HG03575 (cell line): ENCODE results near the gene MINK1.
"Not testable (repeated sequence)": the region's sequence is repeated elsewhere in the genome, so short reads cannot be mapped to it uniquely, and the experiment has no call there.

ENCODE experiments used
- ATAC-seq: cut with Tn5 transposase; IDR thresholded peaks from one replicate; pipeline ENCODE4 v1.9.1; 2021; ENCODE audit not compliant: unreplicated experiment, insufficient number of reproducible peaks, low FRiP score; ENCODE audit errors: extremely low read depth

MINK1 gene

DNA sequence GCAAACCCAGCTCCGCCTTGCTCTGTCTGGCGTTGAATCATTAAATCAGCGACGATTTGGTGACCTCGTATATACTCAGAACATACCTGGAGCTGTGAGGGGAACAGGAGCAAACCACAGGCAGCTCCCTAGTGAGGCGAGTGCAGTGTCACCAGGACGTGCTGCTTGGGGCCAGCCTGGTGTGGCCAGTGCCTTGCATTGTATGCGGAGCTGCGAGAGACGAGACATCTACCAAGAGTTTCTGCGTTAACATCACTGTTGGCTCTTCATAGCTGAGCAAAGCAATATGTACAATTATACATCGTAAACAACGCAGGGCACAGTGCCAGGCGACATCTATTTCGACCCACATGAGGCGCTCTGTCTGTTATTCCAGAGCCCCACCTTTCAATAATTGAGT is 27.9 kb downstream of the MINK1 start:
- ATAC-seq: no peak

- no peak for ATAC-seq
These were observed 29.6 kb downstream of the MINK1 start for GRCh38 chr17:4862720-4863119.

- no peak for ATAC-seq
These were observed 30.2 kb downstream of the MINK1 start for GRCh38 chr17:4863321-4863720.

GRCh38 chr17:4867535-4867934 is 34.4 kb downstream of the MINK1 start:
- not testable (repeated sequence) for ATAC-seq

DNA sequence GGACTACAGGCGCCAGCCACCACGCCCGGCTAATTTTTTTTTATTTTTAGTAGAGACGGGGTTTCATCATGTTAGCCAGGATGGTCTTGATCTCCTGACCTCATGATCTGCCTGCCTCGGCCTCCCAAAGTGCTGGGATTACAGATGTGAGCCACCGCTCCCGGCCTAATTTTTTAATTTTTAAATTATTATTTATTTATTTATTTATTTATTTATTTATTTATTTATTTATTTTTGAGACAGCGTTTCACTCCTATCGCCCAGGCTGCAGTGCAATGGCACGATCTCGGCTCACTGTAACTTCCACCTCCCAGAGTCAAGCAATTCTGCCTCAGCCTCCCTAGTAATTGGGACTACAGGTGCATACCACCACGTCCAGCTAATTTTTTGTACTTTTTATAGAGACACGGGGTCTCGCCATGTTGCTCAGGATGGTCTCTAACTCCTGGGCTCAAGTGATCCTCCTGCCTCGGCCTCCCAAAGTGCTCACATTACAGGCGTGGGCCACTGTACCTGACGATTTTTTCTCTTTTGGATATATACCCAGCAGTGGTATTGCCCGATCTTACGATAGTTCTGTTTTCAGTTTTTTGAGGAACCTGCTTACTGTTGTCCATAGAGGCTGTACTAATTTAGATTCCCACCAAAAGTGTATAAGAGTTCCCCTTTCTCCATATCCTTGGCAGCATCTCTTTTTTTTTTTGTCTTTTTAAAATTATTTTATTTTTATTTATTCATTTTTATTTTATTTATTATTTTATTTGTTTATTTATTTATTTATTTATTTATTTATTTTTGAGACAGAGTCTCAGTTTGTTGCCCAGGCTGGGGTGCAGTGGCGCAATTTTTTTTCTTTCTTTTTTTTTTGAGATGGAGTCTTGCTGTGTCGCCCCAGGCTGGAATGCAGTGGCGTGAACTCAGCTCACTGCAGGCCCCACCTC is 36.2 kb downstream of the MINK1 start:
- not testable (repeated sequence) for ATAC-seq

DNA sequence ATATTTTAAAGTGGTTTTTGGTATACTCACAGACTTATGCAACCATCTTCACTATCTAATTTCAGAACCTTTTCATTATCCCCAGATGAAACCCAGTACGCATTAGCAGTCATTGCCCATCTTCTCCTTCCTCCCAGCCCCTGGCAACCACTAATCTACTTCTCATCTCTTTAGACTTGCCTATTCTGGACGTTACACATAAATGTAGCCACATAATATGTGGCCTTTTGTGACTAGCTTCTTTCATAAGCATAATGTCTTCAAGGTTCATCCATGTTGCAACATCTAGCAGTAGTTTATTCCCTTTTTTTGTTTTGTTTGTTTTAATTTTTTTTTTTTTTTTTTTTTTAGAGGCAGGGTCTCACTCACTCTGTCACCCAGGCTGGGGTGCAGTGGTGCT is 37.7 kb downstream of the MINK1 start:
- no peak for ATAC-seq

DNA sequence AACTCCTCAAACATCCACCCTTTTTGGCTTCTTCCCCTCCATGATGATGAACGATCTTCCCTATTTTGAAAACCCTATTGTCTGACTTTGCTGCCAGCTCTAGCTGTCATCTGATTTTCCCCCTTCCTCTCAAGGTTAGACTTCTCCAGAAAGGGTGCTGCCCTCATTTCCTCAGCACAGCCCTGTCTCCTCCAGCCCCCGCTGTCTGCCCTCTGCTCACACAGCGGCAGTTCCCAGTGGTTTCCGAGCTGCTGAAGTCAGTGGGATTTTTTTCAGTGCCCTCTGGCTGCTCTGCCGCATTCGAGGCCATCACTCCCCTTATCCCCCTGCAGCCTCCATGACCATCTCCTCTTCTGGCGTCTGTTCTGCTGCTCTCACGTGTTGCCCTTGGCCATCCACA is 39.6 kb downstream of the MINK1 start:
- no peak for ATAC-seq

GRCh38 chr17:4877089-4877488 is 43.9 kb downstream of the MINK1 start:
- no peak for ATAC-seq

DNA sequence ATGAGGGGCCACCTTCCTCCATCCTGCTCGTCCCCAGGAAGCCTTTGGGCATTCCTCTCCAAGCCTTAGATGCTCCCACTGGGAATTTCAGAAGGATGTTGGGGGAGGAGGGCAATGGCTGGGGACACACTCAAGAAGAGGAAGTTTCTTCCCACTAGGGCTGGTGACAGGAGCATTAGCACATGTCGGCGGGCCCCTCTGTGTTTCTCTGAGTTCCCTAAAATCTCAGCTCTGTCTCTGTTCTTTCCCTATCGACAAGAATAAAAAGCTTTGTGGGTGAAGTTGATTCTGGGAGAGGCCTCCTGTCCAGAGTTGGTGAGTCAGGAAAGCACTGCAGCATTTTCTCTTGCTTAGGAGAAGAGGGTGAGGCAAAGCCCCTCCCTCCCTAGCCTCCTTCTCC is 46.5 kb downstream of the MINK1 start:
- no peak for ATAC-seq

DNA sequence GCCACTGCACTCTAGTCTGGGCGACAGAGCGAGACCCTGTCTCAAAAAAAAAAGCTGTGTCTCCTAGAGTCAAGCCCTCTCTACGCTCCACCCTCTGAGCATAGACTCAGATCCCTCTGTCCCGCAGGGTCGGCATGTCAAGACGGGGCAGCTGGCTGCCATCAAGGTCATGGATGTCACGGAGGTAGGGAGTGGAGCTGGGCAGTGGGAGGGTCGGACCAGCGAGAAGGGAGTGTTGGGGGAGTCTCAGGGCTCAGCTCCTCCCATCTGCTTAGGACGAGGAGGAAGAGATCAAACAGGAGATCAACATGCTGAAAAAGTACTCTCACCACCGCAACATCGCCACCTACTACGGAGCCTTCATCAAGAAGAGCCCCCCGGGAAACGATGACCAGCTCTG is 47.7 kb downstream of the MINK1 start:
- no peak for ATAC-seq

DNA sequence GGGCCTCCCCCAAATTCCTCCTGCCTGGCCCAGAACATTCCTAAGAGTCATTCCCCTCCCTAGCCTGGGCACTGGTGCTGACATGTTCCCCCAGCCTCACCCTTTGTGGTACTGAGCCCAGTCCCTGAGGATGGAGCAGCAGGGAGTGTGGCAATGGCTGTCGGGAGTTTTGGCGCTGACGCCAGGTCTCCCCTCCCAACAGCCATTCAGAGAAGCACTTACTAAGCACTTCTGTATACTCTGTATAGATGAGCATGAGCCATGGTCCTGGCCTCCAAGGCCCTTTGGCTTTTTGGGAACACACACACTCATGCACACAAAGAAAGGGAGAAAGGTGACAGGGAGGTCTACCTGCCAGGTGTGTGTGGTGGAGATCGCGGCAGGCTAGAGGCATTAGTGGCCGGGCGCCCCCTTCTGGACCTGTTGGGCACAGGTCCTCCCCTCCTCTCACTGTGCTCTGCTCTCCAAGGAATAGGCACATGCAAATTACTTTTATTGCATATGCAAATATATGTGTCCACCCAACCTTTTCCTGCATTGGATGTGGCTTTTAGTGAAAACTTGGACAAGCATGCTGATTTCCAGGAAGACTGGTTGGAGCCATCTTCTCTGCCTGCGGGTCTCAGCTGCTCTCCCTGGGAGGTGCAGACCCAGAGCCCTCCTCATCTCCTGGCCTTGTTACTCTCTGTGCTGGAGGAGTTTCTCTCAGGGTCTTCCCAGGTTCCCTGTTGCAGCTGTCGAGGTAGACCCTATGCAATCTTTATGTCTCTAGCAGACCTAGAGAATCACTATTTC is 48.8 kb downstream of the MINK1 start:
- no peak for ATAC-seq

DNA sequence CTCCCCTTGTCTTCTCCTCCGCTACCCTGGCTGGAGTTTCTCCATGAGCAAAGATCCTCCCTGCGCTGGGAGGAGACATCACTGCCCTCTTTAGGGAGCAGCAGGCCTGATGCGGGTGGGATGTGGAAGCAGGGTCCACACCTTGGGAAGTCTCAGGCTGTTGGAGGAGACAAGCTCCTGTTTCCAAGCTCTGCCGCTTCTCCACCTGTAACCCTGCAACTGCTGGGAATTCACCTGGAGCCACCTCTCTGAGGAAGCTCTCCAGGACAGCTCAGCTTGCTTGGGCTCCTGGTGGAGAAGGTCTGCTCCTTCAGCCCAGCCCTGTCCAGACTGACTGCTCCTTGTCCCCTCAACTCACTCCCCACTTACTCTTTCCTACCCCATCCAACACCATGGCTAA is 51.3 kb downstream of the MINK1 start:
- ATAC-seq: no peak

DNA sequence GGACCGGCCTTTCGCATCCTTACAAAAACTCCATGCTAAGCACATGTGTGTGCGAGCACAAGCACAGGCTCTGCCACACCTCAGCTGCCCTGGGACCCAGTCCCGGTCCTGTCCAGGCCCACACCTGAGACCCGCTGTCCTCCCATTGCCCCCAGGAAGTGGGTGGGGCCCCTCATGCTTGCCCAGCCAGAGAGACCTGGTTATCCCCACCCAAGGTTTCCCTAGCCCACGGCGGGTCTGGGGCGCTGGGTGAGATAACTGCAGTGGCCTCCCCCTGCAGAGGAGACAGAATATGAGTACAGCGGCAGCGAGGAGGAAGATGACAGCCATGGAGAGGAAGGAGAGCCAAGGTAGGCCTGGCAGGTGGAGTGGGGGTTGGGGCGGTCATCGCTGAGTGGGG is 53.7 kb downstream of the MINK1 start:
- ATAC-seq: no peak

DNA sequence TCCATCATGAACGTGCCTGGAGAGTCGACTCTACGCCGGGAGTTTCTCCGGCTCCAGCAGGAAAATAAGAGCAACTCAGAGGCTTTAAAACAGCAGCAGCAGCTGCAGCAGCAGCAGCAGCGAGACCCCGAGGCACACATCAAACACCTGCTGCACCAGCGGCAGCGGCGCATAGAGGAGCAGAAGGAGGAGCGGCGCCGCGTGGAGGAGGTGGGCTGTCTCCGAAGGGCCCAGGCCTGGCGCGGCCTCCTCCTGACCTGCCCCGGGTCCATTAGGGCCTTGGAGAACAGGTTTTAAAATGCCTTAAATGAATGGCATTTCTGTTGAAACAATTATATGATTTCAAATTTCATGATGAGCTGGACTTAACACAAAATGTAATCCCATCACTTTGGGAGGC is 54.4 kb downstream of the MINK1 start:
- ATAC-seq: no peak

DNA sequence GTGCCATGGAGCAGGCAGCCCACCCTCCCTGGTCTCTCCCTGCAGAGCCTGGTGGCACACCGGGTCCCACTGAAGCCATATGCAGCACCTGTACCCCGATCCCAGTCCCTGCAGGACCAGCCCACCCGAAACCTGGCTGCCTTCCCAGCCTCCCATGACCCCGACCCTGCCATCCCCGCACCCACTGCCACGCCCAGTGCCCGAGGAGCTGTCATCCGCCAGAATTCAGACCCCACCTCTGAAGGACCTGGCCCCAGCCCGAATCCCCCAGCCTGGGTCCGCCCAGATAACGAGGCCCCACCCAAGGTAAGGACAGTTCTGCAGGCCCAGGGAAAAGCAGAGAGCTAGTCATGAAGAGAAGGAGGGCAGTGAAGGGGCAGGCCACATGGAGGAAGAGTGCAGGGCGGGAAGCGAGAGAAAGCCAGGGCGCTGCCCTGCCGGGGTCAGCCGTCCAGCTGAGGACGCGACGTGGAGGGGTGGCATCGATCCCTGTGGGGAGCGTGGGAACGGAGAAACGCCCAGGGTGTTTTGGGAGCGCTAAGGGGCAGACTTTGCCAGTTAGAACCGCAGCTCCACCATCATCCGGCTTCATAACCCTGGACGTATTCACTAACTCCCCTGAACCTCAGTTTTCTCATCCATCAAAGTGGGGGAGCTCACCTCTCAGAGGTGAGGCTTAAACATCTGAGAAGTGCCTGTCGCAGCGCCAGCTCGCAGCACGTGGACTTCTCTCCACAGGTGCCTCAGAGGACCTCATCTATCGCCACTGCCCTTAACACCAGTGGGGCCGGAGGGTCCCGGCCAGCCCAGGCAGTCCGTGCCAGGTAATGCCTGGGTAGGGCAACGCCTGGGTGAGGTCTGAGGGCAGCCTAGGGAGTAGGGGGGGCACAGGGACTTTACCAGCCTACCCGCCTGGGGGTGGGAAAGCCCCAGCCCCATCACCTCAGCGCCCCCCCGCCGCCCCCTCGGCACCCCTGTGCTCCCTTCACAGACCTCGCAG is 58.6 kb downstream of the MINK1 start:
- no peak for ATAC-seq

- ATAC-seq: no peak
These were observed 59.5 kb downstream of the MINK1 start for GRCh38 chr17:4892499-4893221.

DNA sequence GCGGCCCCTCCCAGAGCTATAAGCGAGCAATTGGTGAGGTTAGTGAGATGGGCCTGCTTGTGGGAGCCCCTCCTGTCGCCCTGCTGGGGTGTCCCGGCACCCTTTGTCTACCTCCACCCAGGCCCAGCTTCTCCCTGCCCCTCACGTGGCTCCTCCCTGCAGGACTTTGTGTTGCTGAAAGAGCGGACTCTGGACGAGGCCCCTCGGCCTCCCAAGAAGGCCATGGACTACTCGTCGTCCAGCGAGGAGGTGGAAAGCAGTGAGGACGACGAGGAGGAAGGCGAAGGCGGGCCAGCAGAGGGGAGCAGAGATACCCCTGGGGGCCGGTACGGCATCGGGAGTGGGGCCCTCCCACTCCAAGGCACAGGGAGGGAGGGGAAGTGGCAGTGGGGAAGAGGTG is 60.1 kb downstream of the MINK1 start:
- no peak for ATAC-seq

GRCh38 chr17:4893721-4894560 is 60.8 kb downstream of the MINK1 start:
- ATAC-seq: no peak
